ENCODE measurements around the gene TEKT2. TPM values are rescaled to one million over a fixed set of nuclear protein-coding genes. Genes with fewer than 3 reads are reported as not detected.

Gene TEKT2
- total and polyA plus RNA-seq, 8 donors = 0.32 to 16.0 (median 9.2) TPM

DNA sequence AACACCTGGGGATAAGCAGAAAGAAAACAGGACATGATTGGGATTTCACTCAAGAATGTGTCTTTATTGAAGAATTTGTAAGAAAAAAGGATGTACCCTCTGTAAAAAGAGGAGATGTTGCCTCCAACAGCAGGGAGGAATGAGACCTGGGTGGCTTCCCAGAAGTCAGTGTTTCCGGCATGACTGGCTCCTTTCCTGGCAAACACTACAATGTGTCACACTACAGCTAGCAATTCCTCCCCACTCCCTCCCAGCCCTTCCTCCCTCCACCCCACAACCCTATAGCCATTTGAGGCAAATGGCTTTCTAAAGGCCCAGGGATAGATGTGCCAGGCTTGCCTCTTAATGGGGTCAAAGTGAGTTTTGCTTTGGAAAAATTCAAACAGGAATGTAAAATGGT, 52.6 kb downstream of the TEKT2 start:
- H3K4me1 ChIP-seq = peaks cover 9 to 44% of the 10 kb centered on the region in 2 donors
- TF ChIP-seq, protein P1, sequence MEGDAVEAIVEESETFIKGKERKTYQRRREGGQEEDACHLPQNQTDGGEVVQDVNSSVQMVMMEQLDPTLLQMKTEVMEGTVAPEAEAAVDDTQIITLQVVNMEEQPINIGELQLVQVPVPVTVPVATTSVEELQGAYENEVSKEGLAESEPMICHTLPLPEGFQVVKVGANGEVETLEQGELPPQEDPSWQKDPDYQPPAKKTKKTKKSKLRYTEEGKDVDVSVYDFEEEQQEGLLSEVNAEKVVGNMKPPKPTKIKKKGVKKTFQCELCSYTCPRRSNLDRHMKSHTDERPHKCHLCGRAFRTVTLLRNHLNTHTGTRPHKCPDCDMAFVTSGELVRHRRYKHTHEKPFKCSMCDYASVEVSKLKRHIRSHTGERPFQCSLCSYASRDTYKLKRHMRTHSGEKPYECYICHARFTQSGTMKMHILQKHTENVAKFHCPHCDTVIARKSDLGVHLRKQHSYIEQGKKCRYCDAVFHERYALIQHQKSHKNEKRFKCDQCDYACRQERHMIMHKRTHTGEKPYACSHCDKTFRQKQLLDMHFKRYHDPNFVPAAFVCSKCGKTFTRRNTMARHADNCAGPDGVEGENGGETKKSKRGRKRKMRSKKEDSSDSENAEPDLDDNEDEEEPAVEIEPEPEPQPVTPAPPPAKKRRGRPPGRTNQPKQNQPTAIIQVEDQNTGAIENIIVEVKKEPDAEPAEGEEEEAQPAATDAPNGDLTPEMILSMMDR (IDR thresholded peaks at IDR 0.05) = no peak
- intact Hi-C loops (cut with DNase I) = no loop called here

DNA sequence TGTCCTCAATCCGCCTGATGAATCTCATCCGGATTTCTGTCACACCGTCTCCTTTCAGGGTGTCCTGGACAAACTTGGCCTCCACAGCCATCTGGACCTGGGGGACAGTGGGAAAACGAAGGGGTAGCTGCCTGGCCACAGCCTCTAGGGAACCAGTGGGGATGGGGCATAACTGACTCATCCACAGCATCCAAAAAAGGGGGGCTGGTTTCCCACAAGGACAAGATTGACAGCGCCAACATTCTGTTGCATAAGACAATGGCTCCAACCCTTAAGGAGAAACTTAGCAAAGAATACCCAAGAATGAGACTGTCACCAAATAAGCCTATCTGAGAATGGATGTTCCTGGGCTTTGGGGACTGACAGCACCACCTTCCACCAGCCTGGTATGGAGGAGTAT, 53.3 kb downstream of the TEKT2 start:
- Histone ChIP-seq H3K4me1 (peaks cover 9 to 51% of the 10 kb centered on the region in 2 donors), H3K27me3 (no peaks in the 10 kb centered on the region), H3K36me3 (peaks cover 0 to 41% of the 10 kb centered on the region in 2 donors), H3K9me3 (no peaks in the 10 kb centered on the region), H3K4me3 (no peak overlapping the region), H3K27ac (peak overlapping the region in 1 of 2 donors; percentile 64)
- TF ChIP-seq, protein P1 (IDR thresholded peaks at IDR 0.05) = no peak
- no peak for ATAC-seq
- no peak for DNase-seq
- intact Hi-C loops (cut with DNase I) = no loop called here

More for the DNA sequence above, 52.6 kb downstream of the TEKT2 start:
- H3K27ac ChIP-seq = peak overlapping the region; percentile 14 to 64
- no peaks in the 10 kb centered on the region for H3K9me3 ChIP-seq
- no peaks in the 10 kb centered on the region for H3K27me3 ChIP-seq
- DNase-seq (no peak), ATAC-seq (peak; percentile 75)
- H3K36me3 ChIP-seq = peaks cover 0 to 41% of the 10 kb centered on the region in 2 donors
- no peak overlapping the region for H3K4me3 ChIP-seq

DNA sequence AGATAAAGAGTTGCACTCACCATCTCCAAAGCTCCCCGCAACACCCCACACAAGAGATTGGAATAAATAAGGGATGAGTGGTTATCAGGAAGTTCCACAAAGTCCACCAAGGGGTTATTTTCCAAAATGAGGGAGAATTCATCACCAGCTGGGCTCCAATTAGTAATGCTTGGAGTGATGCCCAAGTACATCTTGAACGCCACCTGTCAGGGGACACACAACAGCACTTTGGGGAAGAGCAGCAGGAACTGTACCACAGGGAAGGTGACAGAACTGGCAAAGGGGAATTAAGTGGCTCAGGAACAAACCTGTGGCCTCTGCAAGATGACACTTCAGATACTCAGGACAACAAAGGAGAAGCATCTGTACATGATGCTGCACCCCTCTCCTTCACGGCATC, 53.9 kb downstream of the TEKT2 start:
- peaks cover 9 to 57% of the 10 kb centered on the region in 2 donors for H3K4me1 ChIP-seq
- peaks cover 0 to 41% of the 10 kb centered on the region in 2 donors for H3K36me3 ChIP-seq
- TF ChIP-seq, protein P1 (IDR thresholded peaks at IDR 0.05) = no peak
- no peak overlapping the region for H3K27ac ChIP-seq
- no peaks in the 10 kb centered on the region for H3K9me3 ChIP-seq
- no peak overlapping the region for H3K4me3 ChIP-seq
- no peaks in the 10 kb centered on the region for H3K27me3 ChIP-seq
- no peak for ATAC-seq
- intact Hi-C loops (cut with DNase I) = no loop called here
- DNase-seq = no peak

Other genes starting within 250 kb of the TEKT2 start
- gene AGO1, start 200.9 kb upstream of the TEKT2 start, total RNA-seq = 10 to 100 TPM; 24.3 to 29.7 TPM
- gene AGO1, start 200.9 kb upstream of the TEKT2 start, polyA plus RNA-seq (ENCODE audit: insufficient read length in 6 of 6) = 10 to 100 TPM; 20.8 to 24.2 (median 21.8) TPM
- gene AGO3, start 153.0 kb upstream of the TEKT2 start, total RNA-seq = 10 to 100 TPM; 28.0 to 30.1 TPM
- 10 to 100 TPM; 18.7 to 23.1 (median 21.1) TPM for gene AGO3, start 153.0 kb upstream of the TEKT2 start, polyA plus RNA-seq (ENCODE audit: insufficient read length in 6 of 6)
- 10 to 100 TPM; 26.3 to 27.9 TPM for gene ADPRS, start 4.8 kb downstream of the TEKT2 start, total RNA-seq
- 10 to 100 TPM; 27.2 to 30.4 (median 28.9) TPM for gene ADPRS, start 4.8 kb downstream of the TEKT2 start, polyA plus RNA-seq (ENCODE audit: insufficient read length in 6 of 6)
- 1 to 10 TPM; 7.0 to 8.4 TPM for gene COL8A2, start 41.1 kb downstream of the TEKT2 start, total RNA-seq
- gene COL8A2, start 41.1 kb downstream of the TEKT2 start, polyA plus RNA-seq (ENCODE audit: insufficient read length in 6 of 6) = 1 to 10 TPM in 1 of 6 donors, under 1 TPM in 5; 0.43 to 1.0 (median 0.91) TPM
- 10 to 100 TPM; 66.0 to 71.4 TPM for gene TRAPPC3, start 65.4 kb downstream of the TEKT2 start, total RNA-seq
- 10 to 100 TPM; 45.5 to 57.1 (median 52.7) TPM for gene TRAPPC3, start 65.4 kb downstream of the TEKT2 start, polyA plus RNA-seq (ENCODE audit: insufficient read length in 6 of 6)
- gene MAP7D1, start 72.1 kb downstream of the TEKT2 start, total RNA-seq = 100 to 1,000 TPM; 123 to 147 TPM
- 10 to 100 TPM; 54.6 to 86.9 (median 71.3) TPM for gene MAP7D1, start 72.1 kb downstream of the TEKT2 start, polyA plus RNA-seq (ENCODE audit: insufficient read length in 6 of 6)
- gene THRAP3, start 140.3 kb downstream of the TEKT2 start, total RNA-seq = 10 to 100 TPM; 86.2 to 93.0 TPM
- gene THRAP3, start 140.3 kb downstream of the TEKT2 start, polyA plus RNA-seq (ENCODE audit: insufficient read length in 6 of 6) = 100 to 1,000 TPM; 135 to 167 (median 151) TPM
- gene SH3D21, start 222.3 kb downstream of the TEKT2 start, total RNA-seq = 10 to 100 TPM in 1 of 2 donors, 1 to 10 TPM in 1; 7.1 to 25.9 TPM
- gene SH3D21, start 222.3 kb downstream of the TEKT2 start, polyA plus RNA-seq (ENCODE audit: insufficient read length in 6 of 6) = 10 to 100 TPM; 12.7 to 27.3 (median 18.4) TPM
- 10 to 100 TPM; 34.2 to 34.7 TPM for gene EVA1B, start 239.6 kb downstream of the TEKT2 start, total RNA-seq
- 10 to 100 TPM; 21.9 to 53.7 (median 36.1) TPM for gene EVA1B, start 239.6 kb downstream of the TEKT2 start, polyA plus RNA-seq (ENCODE audit: insufficient read length in 6 of 6)

Data from left lung (tissue), 10 donors.